NCI-H748 (cell line): ENCODE data around the gene CASP3.

Source experiments
- DNase-seq: peaks from one replicate; lab custom pipeline; 2025; ENCODE audit not compliant: unreplicated experiment; lab: John Stamatoyannopoulos, UW

CASP3 gene

GRCh38 chr4:184649026-184649970 lies at the start of gene CASP3, which contains the start of gene PRIMPOL:
Gene CASP3 (minus strand): TSS chr4:184649447. CDS start chr4:184638453, 10,994 bp downstream.
Gene PRIMPOL (plus strand): TSS chr4:184649738. CDS start chr4:184657141, 7,403 bp downstream.
- DNase-seq: peak; percentile 97

GRCh38 chr4:184697956-184698355 lies 48.7 kb upstream of the CASP3 start:
- DNase-seq: no peak

- no peak for DNase-seq
These were observed 46.1 kb upstream of the CASP3 start for GRCh38 chr4:184695178-184695896.

- no peak for DNase-seq
These were observed 45.2 kb upstream of the CASP3 start for GRCh38 chr4:184694412-184694956.

- no peak for DNase-seq
These were observed 43.8 kb upstream of the CASP3 start for GRCh38 chr4:184693056-184693455.

- no peak for DNase-seq
These were observed 40.4 kb upstream of the CASP3 start for GRCh38 chr4:184689681-184690080.

GRCh38 chr4:184688447-184688846 lies 39.2 kb upstream of the CASP3 start:
- no peak for DNase-seq

GRCh38 chr4:184688005-184688404 lies 38.8 kb upstream of the CASP3 start:
- DNase-seq: no peak

GRCh38 chr4:184684491-184685189 lies 35.4 kb upstream of the CASP3 start:
- no peak for DNase-seq

- no peak for DNase-seq
These were observed 32.7 kb upstream of the CASP3 start for GRCh38 chr4:184681916-184682315.

GRCh38 chr4:184680698-184681097 lies 31.5 kb upstream of the CASP3 start:
- no peak for DNase-seq

- no peak for DNase-seq
These were observed 26.7 kb upstream of the CASP3 start for GRCh38 chr4:184675821-184676492.

- no peak for DNase-seq
These were observed 25.8 kb upstream of the CASP3 start for GRCh38 chr4:184675018-184675417.

GRCh38 chr4:184674011-184674410 lies 24.8 kb upstream of the CASP3 start:
- no peak for DNase-seq

GRCh38 chr4:184672741-184673140 lies 23.5 kb upstream of the CASP3 start:
- no peak for DNase-seq

- no peak for DNase-seq
These were observed 21.9 kb upstream of the CASP3 start for GRCh38 chr4:184671101-184671500.

GRCh38 chr4:184669251-184669650 lies 20.0 kb upstream of the CASP3 start:
- no peak for DNase-seq

- no peak for DNase-seq
These were observed 19.4 kb upstream of the CASP3 start for GRCh38 chr4:184668511-184669114.

GRCh38 chr4:184668096-184668495 lies 18.8 kb upstream of the CASP3 start:
- no peak for DNase-seq

GRCh38 chr4:184666670-184667069 lies 17.4 kb upstream of the CASP3 start:
- no peak for DNase-seq
